Ishikawa (cell line): ENCODE data around the gene ALKBH8.

Source experiments
- TAF1 ChIP-seq: IDR thresholded peaks from 2 replicates; pipeline ENCODE4 v1.6.1; 2012; ENCODE audit warnings: low read depth, mild to moderate bottlenecking
- TCF12 ChIP-seq: IDR thresholded peaks from 2 replicates; pipeline ENCODE4 v1.6.1; 2012; ENCODE audit warnings: low read depth
- TEAD4 ChIP-seq: IDR thresholded peaks from 2 replicates; pipeline ENCODE4 v1.6.1; 2012

Gene ALKBH8

DNA sequence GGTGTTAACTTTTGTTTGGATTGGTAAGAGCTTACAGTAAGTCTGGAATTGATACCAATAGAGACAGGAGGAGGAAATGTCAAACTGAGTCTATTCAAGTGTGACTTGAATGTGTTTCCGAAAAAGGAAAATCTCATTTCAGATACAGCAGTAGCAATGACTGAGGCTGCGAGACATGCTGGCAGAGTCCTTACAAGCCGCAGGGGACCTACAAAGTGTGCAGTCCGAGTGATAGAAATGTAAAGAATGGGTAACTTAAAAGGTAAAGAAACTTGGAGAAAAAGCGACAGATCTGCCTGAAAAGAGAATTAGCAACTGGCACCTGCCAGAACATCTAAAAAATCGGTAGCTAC lies 108.4 kb downstream of the ALKBH8 start:
- no peak for TF ChIP-seq TCF12

DNA sequence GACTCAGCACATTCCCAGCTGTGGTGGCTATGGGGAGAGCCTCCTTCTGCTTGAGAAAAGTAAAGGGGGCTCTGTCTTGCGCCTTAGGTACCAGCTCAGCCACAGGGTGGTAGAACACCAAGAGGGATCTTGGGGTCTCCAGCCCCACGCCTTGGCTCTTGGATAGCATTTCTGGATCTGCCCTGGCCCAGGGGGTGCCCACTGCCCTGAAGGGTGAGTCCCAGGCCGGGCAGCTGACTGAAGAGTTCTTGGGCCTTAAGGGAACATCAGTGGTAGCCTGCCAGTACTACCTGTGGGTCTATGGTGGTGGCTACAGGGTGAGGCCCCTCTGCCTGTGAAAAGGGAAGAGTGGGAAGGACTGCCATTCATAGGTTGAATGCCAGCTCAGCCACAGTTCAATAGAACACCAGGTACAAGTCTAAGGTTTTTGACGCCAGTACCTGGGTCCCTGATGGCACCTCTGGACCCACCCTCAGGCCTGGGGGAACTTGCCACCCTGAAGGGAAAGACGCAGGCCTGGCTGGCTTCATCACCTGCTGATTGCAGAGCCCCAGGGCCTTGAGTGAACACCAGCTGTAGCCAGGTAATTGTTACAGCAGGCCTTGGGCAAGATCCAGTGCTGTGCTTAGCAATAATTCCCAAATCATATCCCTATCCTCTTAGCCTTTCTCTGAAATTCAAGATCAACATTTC lies 111.8 kb downstream of the ALKBH8 start:
- TF ChIP-seq TEAD4 (no peak), TAF1 (no peak)
